Measurements from ENCODE around the gene ZNF22.
"Not testable (repeated sequence)": the region's sequence is repeated elsewhere in the genome, so short reads cannot be mapped to it uniquely, and the experiment has no call there.

ZNF22 gene

DNA sequence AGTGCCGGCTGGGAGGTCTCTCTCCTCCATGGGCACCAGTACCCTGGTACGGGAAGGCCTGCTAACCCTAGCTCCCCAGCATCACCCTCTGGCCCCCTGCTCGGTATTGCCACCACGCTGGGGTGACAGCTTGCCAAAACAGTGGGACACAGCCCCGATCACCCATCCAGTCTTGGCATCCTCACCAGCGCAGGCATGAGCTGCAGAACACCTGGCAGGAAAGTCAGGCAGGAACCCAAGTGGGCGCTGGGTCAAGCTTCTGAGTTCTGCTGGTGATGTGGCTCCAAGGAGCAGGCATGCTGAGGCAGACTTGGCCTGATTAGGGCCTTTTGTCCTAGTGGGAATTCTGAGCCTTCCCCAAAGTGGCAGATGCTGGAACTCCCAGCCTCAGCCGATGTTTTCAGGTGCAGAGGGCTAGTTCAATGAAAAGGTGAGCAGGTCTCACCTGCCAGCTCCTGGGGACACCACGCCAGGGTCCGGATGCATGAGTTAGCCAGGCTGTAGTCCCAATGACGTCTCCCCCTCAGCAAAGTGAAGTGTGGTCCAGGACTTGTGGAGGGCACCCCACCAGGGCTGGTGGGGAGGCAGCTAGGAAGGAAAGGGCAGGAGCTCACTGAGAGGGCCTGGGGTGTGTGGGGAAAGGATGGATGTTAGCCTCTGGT lies 8.5 kb upstream of the ZNF22 start:
- DNase-seq, result no peak

DNA sequence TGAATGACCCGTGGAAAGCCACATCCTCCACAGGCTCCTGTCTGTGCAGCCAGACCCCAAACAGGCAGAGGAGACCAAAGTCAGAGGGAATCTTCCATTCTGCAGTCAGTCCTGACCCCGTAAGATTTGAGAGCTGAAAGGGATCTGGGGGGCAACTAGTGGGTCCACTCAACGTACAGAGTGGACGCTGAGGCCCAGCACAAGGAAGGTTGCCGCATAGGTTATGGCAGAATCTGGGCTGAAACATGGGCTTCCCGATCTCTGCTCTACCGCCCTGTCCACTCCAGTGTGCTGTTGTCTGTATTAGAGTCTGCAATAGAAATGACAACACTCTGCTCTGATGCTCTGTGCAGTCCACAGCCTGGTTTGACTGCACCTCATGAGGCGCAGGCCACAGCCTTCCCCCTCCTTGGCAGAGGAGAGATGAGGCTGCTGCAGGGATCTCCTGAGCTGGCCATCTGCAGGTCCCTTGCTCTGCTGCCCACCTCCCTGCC lies 7.9 kb upstream of the ZNF22 start:
- DNase-seq, result no peak

GRCh38 chr10:44993226-44993921 lies 7.3 kb upstream of the ZNF22 start:
- DNase-seq, result no peak

- DNase-seq, result no peak
These were observed 6.6 kb upstream of the ZNF22 start for GRCh38 chr10:44993922-44994751.

DNA sequence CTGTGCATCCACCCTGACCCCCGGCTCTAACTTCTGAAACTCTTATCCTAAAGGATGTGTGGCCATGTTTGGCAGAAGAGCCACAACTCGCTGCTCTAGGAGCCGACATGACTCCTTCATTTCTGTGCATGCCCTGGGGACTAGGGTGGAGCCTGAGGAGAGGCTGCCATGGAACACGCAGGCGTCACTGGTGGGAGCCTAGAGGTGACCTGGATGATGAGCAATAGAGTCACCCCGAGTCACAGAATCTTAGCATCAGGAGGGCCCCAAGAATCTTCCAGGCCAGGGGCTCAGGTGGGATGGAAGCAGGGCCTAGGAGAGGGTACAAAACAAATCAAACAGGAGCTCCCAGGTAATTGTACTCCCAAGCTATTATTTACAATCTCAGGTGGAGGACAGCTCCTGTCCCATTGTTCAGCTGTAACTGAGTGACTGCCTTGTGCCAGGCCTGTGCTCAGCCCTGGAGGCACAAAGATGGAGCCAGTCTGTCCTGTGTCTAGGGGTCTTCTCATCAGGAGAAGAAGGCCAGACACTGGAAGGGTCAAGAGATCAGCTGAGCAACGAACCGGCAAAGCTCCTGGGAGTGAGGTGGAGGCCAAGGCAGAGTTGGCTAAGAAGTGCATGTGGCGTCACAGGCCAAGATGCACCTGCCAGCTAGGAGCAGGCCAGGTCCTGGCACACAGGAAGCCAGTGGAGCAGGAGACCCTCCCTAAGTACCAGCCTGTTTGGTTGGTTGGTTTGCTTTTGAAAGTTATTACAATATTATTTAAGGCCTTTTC lies 5.8 kb upstream of the ZNF22 start:
- DNase-seq, result no peak

- DNase-seq, result no peak
These were observed 5.2 kb upstream of the ZNF22 start for GRCh38 chr10:44995581-44995913.

DNA sequence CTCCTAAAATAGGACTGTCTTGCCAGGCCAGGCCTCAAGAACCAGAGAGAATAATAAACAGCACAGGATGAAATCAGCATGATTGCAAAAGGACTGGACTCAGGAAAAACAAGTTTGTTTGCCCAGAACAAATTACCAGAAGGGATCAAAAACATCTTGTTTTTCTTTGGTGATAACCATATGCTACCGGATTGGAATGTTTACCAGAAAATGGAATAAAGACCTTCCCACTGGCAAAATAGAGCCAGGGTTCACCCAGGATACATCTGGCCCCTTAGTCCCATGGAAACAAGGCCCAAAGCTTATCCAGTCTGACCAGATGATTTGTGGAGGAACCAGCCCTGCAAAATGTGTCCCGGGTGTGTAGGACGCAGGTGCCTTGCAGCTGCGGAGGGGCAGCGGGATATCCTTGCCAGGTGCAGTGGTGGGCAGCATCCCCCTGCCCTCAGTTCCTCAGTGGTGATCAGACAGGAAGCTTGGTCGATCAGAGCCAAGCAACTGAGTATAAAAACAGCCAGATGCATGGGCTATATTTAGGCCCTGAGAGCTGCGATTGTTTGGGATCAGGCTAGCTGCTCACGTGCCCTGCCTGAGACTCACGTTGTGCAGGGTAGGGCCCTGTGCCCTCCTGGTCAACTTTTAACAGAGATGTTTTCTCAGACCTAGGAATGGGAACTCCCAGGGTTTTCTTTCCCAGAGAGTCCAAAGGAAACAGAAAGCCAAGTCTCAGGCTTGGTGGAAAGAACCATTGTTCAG lies 4.6 kb upstream of the ZNF22 start:
- no peak for DNase-seq

DNA sequence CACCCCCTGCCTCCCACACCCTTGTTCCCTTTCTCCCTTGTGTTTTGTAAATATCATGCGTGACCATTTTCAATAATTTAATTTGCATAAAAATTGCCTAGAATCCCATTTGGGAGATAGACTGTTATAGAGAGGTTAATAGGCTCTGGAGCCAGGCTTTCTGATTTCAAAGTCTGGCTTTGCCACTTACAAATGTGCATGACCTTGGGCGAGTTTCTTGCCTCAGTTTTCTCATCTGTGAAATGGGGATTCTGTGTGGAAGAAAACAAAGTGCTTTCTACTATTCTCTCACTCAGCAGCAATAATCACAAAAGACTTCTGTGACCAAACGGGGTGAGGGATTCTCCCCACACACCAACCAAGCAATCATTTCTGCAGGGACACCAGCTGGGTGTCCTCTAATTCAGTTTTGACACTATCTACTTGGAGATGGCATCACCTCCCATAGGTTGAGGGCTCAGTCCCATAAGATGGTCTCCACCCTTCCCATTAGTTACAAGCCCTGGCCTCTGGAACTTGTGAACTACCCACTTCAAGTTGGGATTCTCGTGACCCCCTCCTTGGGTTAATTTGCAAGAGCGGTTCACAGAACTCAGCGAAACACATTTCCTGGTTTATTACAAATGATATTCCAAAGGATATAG lies 3.5 kb upstream of the ZNF22 start:
- DNase-seq, result no peak

DNA sequence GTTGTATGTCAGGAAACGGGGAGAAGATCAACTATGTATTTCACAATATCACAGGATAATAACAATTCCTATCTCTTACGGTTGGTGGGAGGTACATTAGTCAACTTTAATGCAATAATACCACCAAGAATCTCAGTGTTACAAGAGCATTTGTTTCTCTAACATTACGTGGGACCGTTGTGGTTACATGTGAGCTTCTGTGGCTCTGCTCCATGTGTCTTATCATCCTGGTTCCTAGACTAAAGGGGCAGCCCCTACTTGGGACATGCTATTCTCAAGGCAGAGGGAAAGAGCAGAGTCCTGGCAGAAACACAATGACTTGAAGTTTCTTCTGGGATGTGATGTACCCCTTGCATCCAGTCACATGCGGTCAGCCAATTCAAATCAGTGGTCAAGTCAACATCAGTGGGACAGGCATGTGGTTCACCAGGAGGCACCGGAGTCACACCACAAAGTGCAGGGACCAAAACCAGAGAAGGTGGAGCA lies 2.5 kb upstream of the ZNF22 start:
- no peak for DNase-seq

DNA sequence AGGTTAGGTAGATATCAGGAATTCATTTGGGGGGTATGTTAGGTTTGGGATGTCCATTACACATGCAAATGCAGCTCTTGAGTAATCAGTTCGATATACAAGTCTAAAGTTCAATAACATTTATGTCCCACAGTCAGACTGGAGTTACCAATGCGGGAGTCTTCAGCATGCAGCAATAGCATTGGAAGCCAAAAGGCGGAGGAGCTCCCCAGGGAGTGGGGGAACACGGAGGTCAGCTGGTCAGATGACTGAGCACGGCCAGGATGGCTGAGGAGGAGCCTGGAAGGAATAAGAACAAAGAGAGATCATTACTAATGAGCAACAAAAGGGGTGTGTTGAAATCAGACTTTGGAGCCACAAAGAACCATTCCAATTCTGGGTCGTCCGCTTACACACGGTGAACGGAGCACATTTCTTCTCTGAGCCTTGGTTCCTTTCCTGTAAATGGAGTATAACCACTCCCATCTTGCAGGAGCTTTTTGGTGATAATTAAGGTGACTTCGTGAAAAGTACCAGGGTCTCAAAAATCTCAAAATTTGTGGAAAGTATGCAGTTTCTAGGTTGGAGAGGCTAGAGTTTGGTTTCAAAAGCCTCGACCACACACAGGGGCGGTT lies 478 bp upstream of the ZNF22 start:
- peak; percentile 52 to 65 for DNase-seq

- DNase-seq, result peak; percentile 45 to 47
These were observed 842 bp downstream of the ZNF22 start for GRCh38 chr10:45001381-45002148.

GRCh38 chr10:45003432-45004000 lies 2.8 kb downstream of the ZNF22 start:
- DNase-seq, result no peak

GRCh38 chr10:45004661-45005060 lies 3.9 kb downstream of the ZNF22 start:
- no peak for DNase-seq

DNA sequence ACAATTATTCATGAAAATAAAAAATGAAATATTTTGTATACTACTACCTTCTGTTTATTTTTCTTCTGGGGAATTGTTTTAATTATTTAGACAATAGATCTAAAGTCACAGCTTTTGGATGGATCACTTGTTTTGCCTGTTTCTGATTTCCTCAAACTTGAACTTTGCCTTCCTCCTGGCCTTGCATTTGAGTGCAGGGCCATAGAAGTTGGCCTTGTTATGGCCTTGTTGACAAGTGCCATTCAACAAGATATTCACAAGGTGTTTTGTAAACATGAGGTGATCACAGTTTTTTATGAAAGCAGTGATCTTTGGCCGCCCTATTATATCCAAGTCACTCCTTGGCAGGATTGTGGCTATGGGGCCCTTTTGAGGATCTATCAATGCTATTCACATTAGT lies 4.6 kb downstream of the ZNF22 start:
- DNase-seq, result no peak

GRCh38 chr10:45006276-45007030 lies 5.7 kb downstream of the ZNF22 start:
- DNase-seq, result peak; percentile 59 to 64

GRCh38 chr10:45008524-45009161 lies 7.9 kb downstream of the ZNF22 start:
- peak; percentile 82 to 92 for DNase-seq

DNA sequence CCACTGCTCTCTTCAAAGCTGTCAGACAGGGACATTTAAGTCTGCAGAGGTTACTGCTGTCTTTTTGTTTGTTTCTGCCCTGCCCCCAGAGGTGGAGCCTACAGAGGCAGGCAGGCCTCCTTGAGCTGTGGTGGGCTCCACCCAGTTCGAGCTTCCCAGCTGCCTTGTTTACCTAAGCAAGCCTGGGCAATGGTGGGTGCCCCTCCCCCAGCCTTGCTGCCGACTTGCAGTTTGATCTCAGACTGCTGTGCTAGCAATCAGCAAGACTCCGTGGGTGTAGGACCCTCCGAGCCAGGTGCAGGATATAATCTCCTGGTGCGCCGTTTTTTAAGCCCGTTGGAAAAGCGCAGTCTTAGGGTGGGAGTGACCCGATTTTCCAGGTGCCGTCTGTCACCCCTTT lies 13.8 kb downstream of the ZNF22 start:
- DNase-seq, result not testable (repeated sequence)

- no peak for DNase-seq
These were observed 14.9 kb downstream of the ZNF22 start for GRCh38 chr10:45015590-45015989.
